ENCODE results near the gene RAB36.
"Not testable (repeated sequence)": the region's sequence is repeated elsewhere in the genome, so short reads cannot be mapped to it uniquely, and the experiment has no call there.

RAB36 gene

DNA sequence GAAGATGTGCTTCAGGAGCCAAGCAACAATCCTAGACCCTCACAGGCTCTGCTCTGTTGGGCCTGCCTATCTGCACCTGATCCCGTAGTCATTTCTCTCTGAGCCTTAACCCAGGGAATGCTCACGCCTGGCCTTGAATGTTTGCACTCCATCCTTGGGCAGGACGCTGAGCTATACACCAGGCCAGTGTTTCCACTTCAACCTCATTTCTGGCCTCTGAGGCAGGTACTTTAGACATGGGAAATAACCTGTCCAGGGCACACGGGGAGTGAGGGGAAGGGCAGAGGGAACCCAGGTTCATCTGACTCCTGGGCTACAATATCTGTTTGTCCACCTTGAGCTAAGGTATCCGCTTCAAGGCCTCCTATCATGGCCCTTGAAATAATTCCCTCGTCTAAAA lies 13.3 kb upstream of the RAB36 start:
- TF ChIP-seq, protein P1, sequence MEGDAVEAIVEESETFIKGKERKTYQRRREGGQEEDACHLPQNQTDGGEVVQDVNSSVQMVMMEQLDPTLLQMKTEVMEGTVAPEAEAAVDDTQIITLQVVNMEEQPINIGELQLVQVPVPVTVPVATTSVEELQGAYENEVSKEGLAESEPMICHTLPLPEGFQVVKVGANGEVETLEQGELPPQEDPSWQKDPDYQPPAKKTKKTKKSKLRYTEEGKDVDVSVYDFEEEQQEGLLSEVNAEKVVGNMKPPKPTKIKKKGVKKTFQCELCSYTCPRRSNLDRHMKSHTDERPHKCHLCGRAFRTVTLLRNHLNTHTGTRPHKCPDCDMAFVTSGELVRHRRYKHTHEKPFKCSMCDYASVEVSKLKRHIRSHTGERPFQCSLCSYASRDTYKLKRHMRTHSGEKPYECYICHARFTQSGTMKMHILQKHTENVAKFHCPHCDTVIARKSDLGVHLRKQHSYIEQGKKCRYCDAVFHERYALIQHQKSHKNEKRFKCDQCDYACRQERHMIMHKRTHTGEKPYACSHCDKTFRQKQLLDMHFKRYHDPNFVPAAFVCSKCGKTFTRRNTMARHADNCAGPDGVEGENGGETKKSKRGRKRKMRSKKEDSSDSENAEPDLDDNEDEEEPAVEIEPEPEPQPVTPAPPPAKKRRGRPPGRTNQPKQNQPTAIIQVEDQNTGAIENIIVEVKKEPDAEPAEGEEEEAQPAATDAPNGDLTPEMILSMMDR (IDR thresholded peaks at IDR 0.05; ENCODE audit: low read depth, low read length): no peak
- in situ Hi-C loops (cut with HindIII; ENCODE audit: low sequenced_read_pairs): no loop called here
- DNase-seq (ENCODE audit: low read depth, low spot score): no peak
- no peak overlapping the region for H3K4me3 ChIP-seq (ENCODE audit: low read depth, low read length)

DNA sequence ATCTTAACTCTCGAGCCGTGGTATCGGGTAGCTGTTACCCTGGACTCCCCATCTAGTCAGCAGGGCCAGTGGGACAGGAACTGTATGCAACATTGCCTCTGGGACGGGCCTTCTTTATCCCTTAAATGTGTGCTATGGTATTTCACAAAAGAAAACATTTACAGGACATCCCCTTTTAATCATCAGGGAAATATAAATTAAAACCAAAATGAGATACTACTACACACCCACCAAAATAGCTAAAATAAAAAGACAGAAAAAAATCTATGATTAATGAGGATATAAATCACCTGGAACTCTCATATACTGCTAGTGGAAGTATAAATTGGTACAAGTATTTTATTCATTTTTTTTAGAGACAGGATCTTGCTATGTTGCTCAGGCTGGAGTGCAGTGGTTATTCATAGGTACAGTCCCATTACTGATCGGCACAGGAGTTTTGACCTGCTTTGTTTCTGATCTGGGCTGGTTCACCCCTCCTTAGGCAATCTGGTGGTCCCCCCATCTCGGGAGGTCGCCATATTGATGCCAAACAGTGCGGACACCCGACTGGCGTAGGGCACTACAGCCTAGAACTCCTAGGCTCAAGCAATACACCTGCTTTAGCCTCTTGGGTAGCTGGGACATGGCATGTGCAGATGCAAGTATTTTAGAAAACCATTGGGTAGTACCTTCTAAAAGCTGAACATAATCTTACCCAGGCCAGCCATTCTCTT lies 12.7 kb upstream of the RAB36 start:
- DNase-seq (ENCODE audit: low read depth, low spot score): no peak
- in situ Hi-C loops (cut with HindIII; ENCODE audit: low sequenced_read_pairs): no loop called here
- no peak overlapping the region for H3K4me3 ChIP-seq (ENCODE audit: low read depth, low read length)
- TF ChIP-seq, protein P1 (IDR thresholded peaks at IDR 0.05; ENCODE audit: low read depth, low read length): no peak

DNA sequence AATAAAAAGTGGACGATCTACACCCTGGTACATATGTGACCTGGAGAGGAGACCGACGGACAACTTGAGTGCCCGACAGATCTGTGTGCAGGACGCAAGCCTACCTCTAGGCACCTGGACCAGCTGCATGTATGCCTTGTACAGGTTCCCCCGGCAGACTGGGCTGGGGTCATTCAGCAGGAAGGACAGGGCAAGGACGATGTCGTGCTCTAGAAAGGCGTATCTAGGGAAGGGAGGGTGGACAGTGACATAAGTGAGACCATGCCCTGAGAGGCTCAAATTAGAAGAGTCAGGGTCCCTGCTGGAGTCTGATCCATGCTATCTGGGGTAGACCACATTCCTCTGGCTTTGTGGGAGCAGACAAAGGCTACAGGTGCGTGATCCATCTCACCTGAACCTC lies 11.4 kb upstream of the RAB36 start:
- TF ChIP-seq, protein P1 (IDR thresholded peaks at IDR 0.05; ENCODE audit: low read depth, low read length): no peak
- in situ Hi-C loops (cut with HindIII; ENCODE audit: low sequenced_read_pairs): no loop called here
- DNase-seq (ENCODE audit: low read depth, low spot score): no peak
- H3K4me3 ChIP-seq (ENCODE audit: low read depth, low read length): no peak overlapping the region

DNA sequence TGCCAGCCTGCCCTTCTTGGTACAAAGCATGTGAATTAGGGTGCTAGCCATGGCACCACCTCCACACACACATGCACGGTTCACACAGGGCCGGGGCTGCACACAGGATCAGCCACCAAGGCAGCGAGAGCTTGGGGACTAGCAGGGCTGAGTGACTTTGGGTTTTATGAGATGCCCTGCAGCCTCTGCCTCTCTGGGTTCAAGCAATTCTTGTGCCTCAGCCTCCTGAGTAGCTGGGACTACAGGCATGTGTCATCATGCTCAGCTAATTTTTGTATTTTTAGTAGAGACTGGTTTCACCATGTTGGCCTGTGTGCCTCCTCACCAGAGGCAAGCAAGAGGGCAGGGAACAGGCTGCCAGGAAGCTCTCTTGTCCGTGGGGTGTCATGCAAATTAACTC lies 8.3 kb upstream of the RAB36 start:
- in situ Hi-C loops (cut with HindIII; ENCODE audit: low sequenced_read_pairs); H3K4me3 ChIP-seq (ENCODE audit: low read depth, low read length); DNase-seq (ENCODE audit: low read depth, low spot score): not testable (repeated sequence)

DNA sequence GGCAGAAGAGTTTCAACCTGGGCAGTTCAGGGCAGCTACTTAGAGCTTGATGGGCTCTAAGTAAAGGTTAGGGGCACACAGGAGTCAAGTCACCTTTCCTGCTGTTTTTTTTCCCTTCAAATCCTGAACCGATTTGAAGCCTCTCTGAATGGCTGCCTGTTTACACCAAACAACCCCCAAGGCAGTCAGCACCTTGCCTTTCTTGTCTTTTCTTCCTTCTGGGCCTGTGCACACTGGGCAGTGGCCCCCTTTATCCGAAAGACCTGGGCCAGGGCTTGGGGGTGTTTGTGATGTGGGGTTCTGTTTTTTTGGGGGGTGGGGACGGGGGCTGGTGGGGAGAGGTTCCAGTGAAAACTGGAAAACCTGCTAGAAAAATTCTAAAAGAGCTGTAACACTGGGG lies 7.8 kb upstream of the RAB36 start:
- in situ Hi-C loops (cut with HindIII; ENCODE audit: low sequenced_read_pairs): no loop called here
- H3K4me3 ChIP-seq (ENCODE audit: low read depth, low read length): no peak overlapping the region
- no peak for DNase-seq (ENCODE audit: low read depth, low spot score)
- TF ChIP-seq, protein P1 (IDR thresholded peaks at IDR 0.05; ENCODE audit: low read depth, low read length): no peak

DNA sequence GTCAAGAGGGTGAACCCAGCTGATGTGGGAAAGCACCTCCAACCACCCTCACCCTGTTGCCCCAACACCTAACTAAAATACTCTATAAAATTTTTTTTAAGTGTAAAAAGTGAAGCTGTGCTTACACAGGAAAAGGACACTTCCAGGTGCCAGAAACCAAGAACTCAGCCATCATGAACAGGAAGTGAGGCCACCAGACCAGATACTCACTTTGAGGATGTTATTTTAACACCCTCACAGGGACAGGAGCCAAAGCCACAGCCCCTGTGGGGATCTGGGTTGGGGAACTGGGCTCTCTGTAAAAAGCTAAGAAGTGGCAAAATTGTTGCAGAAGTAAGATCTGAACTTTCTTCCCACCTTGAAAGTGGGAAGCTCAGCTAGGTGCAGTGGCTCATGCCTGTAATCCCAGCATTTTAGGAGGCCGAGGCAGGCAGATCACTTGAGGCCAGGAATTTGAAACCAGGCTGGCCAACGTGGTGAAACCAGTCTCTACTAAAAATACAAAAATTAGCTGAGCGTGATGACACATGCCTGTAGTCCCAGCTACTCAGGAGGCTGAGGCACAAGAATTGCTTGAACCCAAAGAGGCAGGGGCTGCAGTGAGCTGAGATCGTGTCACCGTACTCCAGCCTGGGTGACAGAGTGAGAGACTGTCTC lies 7.2 kb upstream of the RAB36 start:
- TF ChIP-seq, protein P1 (IDR thresholded peaks at IDR 0.05; ENCODE audit: low read depth, low read length): no peak
- in situ Hi-C loops (cut with HindIII; ENCODE audit: low sequenced_read_pairs): no loop called here
- H3K4me3 ChIP-seq (ENCODE audit: low read depth, low read length): no peak overlapping the region
- peak; percentile 13 for DNase-seq (ENCODE audit: low read depth, low spot score)

Data from astrocyte of the spinal cord (primary cell).